ENCODE data around the gene GSTM3.
"Not testable (repeated sequence)": the region's sequence is repeated elsewhere in the genome, so short reads cannot be mapped to it uniquely, and the experiment has no call there.

Gene GSTM3

GRCh38 chr1:109705411-109705810, 35.4 kb downstream of the GSTM3 start:
- no peak overlapping the region for H3K4me3 ChIP-seq (ENCODE audit: low read depth, low read length)
- DNase-seq (ENCODE audit: low read depth): no peak
- TF ChIP-seq, protein P1, sequence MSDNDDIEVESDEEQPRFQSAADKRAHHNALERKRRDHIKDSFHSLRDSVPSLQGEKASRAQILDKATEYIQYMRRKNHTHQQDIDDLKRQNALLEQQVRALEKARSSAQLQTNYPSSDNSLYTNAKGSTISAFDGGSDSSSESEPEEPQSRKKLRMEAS (IDR thresholded peaks at IDR 0.05; ENCODE audit: low read depth, low read length): no peak
- TF ChIP-seq CTCF (IDR thresholded peaks at IDR 0.05; ENCODE audit: low read depth, low read length) (no peak), POLR2A (IDR thresholded peaks at IDR 0.05; ENCODE audit: extremely low read depth, insufficient read length) (no peak), MYC (IDR thresholded peaks at IDR 0.05; ENCODE audit: low read depth, low read length) (no peak)

DNA sequence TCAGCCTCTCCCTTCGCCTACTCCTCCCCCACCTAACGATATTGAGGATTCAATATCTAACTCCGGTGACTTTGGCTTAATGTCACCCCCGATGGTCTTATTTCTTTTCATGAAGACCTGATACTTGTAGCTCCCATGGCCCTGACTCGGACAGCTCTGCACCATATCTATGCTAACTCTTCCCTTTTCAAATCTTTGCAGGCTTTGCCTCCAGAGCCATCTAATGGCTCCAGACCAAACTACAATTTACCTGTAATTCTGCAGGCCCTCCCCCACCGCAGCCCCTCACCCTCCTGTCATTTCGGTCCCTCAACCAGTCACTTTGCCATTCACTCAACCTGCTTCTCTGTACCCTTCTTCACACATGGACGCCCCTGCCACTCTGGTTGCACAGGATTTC, 36.7 kb downstream of the GSTM3 start:
- TF ChIP-seq, protein P1 (IDR thresholded peaks at IDR 0.05; ENCODE audit: low read depth, low read length): no peak
- no peak for TF ChIP-seq CTCF (IDR thresholded peaks at IDR 0.05; ENCODE audit: low read depth, low read length)
- TF ChIP-seq MYC (IDR thresholded peaks at IDR 0.05; ENCODE audit: low read depth, low read length): no peak
- no peak for TF ChIP-seq POLR2A (IDR thresholded peaks at IDR 0.05; ENCODE audit: extremely low read depth, insufficient read length)
- DNase-seq (ENCODE audit: low read depth): peak; percentile 1
- H3K4me3 ChIP-seq (ENCODE audit: low read depth, low read length): no peak overlapping the region

- H3K4me3 ChIP-seq (ENCODE audit: low read depth, low read length); DNase-seq (ENCODE audit: low read depth): not testable (repeated sequence)
Observed at GRCh38 chr1:109702940-109703339, 37.9 kb downstream of the GSTM3 start.

GRCh38 chr1:109697861-109698260, 43.0 kb downstream of the GSTM3 start:
- not testable (repeated sequence) for DNase-seq (ENCODE audit: low read depth); H3K4me3 ChIP-seq (ENCODE audit: low read depth, low read length)

DNA sequence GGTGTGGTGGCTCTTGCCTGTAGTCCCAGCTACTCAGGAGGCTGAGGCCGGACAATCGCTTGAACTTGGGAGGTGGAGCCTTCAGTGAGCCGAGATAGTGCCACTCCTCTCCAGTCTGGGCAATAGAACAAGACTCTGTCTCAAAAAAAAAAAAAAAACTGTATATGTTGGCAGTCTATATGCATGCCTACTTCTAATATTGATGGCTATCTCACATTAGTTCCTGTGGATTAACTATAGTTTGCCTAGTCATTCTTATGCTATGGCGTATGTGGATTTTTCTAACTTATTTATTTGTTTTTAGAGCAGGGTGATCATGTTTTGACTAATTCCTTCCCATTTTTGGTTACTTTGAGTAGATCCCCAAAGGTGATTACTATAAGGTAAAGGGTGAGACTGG, 43.8 kb downstream of the GSTM3 start:
- TF ChIP-seq POLR2A (IDR thresholded peaks at IDR 0.05; ENCODE audit: extremely low read depth, insufficient read length) (no peak), MYC (IDR thresholded peaks at IDR 0.05; ENCODE audit: low read depth, low read length) (no peak), CTCF (IDR thresholded peaks at IDR 0.05; ENCODE audit: low read depth, low read length) (no peak)
- TF ChIP-seq, protein P1 (IDR thresholded peaks at IDR 0.05; ENCODE audit: low read depth, low read length): no peak
- H3K4me3 ChIP-seq (ENCODE audit: low read depth, low read length): no peak overlapping the region
- no peak for DNase-seq (ENCODE audit: low read depth)

GRCh38 chr1:109695138-109695537, 45.7 kb downstream of the GSTM3 start:
- not testable (repeated sequence) for DNase-seq (ENCODE audit: low read depth)

GRCh38 chr1:109694400-109694799, 46.4 kb downstream of the GSTM3 start:
- not testable (repeated sequence) for DNase-seq (ENCODE audit: low read depth); H3K4me3 ChIP-seq (ENCODE audit: low read depth, low read length)

More at GRCh38 chr1:109695138-109695537, 45.7 kb downstream of the GSTM3 start:
- not testable (repeated sequence) for H3K4me3 ChIP-seq (ENCODE audit: low read depth, low read length)

- DNase-seq (ENCODE audit: low read depth): no peak
- TF ChIP-seq CTCF (IDR thresholded peaks at IDR 0.05; ENCODE audit: low read depth, low read length) (no peak), POLR2A (IDR thresholded peaks at IDR 0.05; ENCODE audit: extremely low read depth, insufficient read length) (no peak), MYC (IDR thresholded peaks at IDR 0.05; ENCODE audit: low read depth, low read length) (no peak)
- TF ChIP-seq, protein P1 (IDR thresholded peaks at IDR 0.05; ENCODE audit: low read depth, low read length): no peak
- no peak overlapping the region for H3K4me3 ChIP-seq (ENCODE audit: low read depth, low read length)
Observed at GRCh38 chr1:109691759-109692158, 49.1 kb downstream of the GSTM3 start.

Measured in NB4 (cell line).